ENCODE measurements around the gene RAB12.

GRCh38 chr18:8656232-8656631 is 47.0 kb downstream of the RAB12 start:
- no peak for TF ChIP-seq POLR2AphosphoS5 (IDR thresholded peaks at IDR 0.05)
- TF ChIP-seq MXI1 (conservative IDR thresholded peaks at IDR 0.05; ENCODE audit: poor library complexity, severe bottlenecking), result no peak
- TF ChIP-seq CTCF (IDR thresholded peaks at IDR 0.05; ENCODE audit: poor library complexity, severe bottlenecking), result no peak
